Effector memory CD4-positive, alpha-beta T cell (primary cell): ENCODE results near the gene SPATA25.
"Not testable (repeated sequence)": the region's sequence is repeated elsewhere in the genome, so short reads cannot be mapped to it uniquely, and the experiment has no call there.

ENCODE experiments used
- DNase-seq, 3 donors: peaks; one replicate each; pipeline ENCODE4 v3.0.0-alpha.2; 2020
- H3K27ac ChIP-seq: 2 replicates; pipeline ENCODE4 v1.7.0; 2013; ENCODE audit warnings: mild to moderate bottlenecking, low read length, moderate library complexity; ENCODE audit not compliant: insufficient read depth, poor library complexity, severe bottlenecking
- H3K27me3 ChIP-seq: replicated peaks from 2 replicates; pipeline ENCODE4 v1.7.0; 2013; ENCODE audit warnings: mild to moderate bottlenecking, low read length; ENCODE audit not compliant: insufficient read depth, control insufficient read depth, poor library complexity, severe bottlenecking
- H3K36me3 ChIP-seq: 2 replicates; pipeline ENCODE4 v1.7.0; 2013; ENCODE audit warnings: mild to moderate bottlenecking, low read length, moderate library complexity; ENCODE audit not compliant: control insufficient read depth, insufficient read depth
- H3K4me1 ChIP-seq: 2 replicates; pipeline ENCODE4 v1.7.0; 2013; ENCODE audit warnings: low read length, mild to moderate bottlenecking; ENCODE audit not compliant: control insufficient read depth, insufficient read depth, poor library complexity, severe bottlenecking
- H3K4me3 ChIP-seq: 2 replicates; pipeline ENCODE4 v1.7.0; 2013; ENCODE audit warnings: low read length, low read depth, mild to moderate bottlenecking; ENCODE audit not compliant: insufficient read depth, poor library complexity, severe bottlenecking
- H3K9me3 ChIP-seq: 2 replicates; pipeline ENCODE4 v1.7.0; 2013; ENCODE audit warnings: mild to moderate bottlenecking, low read length, moderate library complexity; ENCODE audit not compliant: control insufficient read depth

The SPATA25 gene

DNA sequence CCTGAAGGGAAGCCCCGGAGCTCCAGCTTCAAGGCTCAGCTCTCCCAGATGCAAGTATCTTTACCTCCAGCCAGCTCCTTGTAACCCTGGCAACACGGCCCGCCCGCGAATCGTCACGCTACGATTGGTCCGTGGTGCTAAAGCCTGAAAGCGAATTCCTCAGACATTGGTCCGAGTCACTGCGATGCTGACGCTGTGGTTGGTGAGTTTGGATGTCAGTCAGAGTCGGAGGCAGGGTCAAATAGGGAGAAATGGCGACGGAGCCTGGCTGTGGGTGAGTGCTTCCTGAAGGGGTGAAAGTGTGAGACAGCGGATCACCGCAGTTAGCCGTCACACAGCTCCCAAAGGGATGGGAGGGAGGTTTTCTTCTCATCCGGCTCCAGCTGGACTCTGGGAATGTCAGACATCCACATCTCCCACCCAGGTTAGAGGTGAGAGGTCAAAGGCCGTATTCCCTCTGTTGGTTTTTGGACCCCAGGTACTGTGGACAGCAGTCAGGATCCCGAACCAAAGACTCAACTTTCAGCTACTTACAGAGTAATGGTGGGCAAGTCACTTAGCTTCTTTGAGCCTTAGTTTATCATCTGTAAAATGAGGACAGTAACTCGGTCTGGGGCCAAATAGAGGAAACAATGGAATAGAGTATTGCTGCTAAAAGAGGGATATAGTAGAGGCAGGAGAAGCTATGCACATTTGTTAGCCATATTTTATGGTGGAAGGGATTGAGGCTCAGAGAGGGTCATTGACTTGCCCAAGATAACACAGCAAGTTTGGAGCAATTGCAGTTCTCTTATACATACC, 6.2 kb downstream of the SPATA25 start, which contains the start of gene ZSWIM1:
Gene ZSWIM1, plus strand, starts transcription at position 240 of the 801 bp plus-strand sequence. CDS start 1,366 bp downstream, outside the sequence.
- Histone ChIP-seq H3K4me1 (peaks cover 21% of the 10 kb centered on the region), H3K4me3 (peak within 1 kb of the TSS; percentile 68)

DNA sequence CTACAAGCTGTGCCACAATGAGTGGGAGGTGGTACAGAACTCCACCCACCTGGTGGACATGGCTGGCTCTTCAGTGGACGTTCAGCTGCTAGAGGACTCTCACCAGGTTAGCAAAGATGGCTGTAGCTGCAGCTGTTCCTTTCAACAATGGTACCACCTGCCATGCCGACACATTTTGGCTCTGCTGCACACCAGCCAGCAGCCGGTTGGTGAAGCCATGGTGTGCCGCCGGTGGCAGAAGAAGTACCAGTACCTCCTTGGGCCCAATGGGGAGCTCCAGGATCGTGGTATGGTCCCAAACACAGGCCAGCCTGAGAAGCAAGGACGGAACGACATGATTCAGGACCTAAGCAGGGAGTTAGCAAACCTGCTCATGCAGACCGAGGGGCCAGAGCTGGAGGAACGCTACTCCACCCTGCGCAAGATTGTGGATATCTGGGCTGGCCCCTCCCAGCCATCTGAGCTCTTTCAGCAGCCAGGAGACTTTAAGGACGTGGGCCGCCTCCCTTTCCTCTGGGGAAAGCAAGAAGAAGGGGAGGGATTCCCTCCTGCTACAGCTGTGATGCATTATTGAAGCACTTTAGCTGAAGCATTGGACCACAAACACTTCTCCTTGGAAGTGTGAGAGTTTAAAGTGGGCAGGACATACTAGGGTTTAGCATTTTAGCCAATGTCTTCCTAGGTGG, 9.2 kb downstream of the SPATA25 start:
- Histone ChIP-seq H3K27ac (no peak overlapping the region), H3K4me3 (no peak overlapping the region), H3K4me1 (peaks cover 9% of the 10 kb centered on the region), H3K9me3 (no peaks in the 10 kb centered on the region), H3K36me3 (peaks cover 20% of the 10 kb centered on the region), H3K27me3 (no peaks in the 10 kb centered on the region)
- DNase-seq, result no peak

More for the DNA sequence above, 6.2 kb downstream of the SPATA25 start, which contains the start of gene ZSWIM1:
- DNase-seq, result peak; percentile 94 to 98 (median 97)
- Histone ChIP-seq H3K9me3 (no peaks in the 10 kb centered on the region), H3K36me3 (peaks cover 30% of the 10 kb centered on the region), H3K27ac (peak within 1 kb of the TSS; percentile 86), H3K27me3 (no peaks in the 10 kb centered on the region)

DNA sequence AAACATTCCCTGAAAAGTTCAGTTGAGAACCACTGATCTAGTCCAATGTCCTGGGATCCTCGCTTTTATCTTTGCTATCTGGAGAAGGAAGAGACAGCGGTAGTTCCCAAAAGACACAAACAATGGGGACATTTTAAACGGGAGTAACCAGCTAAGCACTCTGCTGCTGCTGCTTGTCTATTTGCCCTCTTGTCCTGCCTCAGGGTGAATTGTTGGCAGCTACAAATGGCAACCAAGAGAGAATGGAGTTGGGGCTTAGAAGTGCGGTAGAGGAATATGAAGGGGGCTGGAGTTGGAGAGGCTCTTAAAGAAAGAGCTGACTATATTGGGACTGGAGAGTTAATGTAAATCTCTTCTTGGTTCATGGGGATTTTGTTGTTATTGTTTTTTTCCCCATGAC, 12.8 kb downstream of the SPATA25 start:
- H3K9me3 ChIP-seq, result no peaks in the 10 kb centered on the region
- H3K27ac ChIP-seq, result no peak overlapping the region
- H3K4me1 ChIP-seq, result no peaks in the 10 kb centered on the region
- DNase-seq, result no peak
- H3K27me3 ChIP-seq, result no peaks in the 10 kb centered on the region
- H3K36me3 ChIP-seq, result peaks cover 13% of the 10 kb centered on the region
- no peak overlapping the region for H3K4me3 ChIP-seq

DNA sequence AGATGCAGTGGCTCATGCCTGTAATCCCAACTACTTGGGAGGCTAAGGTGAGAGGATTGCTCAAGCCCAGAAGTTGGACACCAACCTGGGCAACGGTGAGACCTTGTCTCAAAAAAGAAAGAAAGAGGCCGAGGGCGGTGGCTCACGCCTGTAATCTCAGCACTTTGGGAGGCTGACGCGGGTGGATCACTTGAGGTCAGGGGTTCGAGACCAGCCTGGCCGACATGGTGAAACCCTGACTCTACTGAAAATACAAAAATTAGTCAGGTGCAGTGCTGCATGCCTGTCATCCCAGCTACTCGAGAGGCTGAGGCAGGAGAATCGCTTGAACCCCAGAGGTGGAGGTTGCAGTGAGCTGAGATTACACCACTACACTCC, 13.3 kb downstream of the SPATA25 start:
- not testable (repeated sequence) for H3K4me3 ChIP-seq, DNase-seq, H3K27ac ChIP-seq

DNA sequence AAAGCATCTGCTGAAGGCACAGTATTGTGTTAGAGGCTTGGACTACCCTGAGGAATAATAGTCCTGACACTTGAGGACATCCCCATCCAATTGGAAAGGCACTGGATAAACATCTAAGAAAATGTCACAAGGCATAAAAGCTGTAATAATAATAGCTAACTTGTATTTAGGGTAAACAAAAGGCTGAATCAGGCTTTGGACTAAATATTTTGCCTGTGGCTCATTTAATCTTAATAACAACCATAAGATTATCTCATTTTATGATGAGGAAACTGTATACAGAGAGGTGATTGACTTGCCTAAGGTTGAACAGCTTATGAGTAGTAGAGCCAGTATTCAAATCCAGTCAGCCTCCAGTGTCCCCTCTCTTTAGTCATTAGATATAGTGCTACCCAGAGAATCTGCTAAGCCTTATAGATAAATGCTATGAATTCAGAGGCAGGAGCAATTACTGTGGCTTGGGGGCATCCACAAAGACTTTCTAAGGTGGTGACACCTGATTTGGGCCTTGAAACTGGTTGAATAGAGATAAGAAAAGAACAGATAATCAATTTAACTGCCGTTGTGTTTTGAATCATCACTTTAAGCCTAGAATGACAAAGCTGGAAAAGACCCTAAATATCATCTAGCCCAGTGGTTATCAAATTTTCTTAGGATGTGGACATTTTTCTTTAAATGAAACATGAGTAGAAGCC, 13.9 kb downstream of the SPATA25 start:
- Histone ChIP-seq H3K36me3 (peaks cover 13% of the 10 kb centered on the region), H3K27ac (no peak overlapping the region), H3K27me3 (no peaks in the 10 kb centered on the region)

More for the DNA sequence above, 13.3 kb downstream of the SPATA25 start:
- not testable (repeated sequence) for H3K4me1 ChIP-seq, H3K27me3 ChIP-seq, H3K9me3 ChIP-seq
- H3K36me3 ChIP-seq, result peaks cover 13% of the 10 kb centered on the region

DNA sequence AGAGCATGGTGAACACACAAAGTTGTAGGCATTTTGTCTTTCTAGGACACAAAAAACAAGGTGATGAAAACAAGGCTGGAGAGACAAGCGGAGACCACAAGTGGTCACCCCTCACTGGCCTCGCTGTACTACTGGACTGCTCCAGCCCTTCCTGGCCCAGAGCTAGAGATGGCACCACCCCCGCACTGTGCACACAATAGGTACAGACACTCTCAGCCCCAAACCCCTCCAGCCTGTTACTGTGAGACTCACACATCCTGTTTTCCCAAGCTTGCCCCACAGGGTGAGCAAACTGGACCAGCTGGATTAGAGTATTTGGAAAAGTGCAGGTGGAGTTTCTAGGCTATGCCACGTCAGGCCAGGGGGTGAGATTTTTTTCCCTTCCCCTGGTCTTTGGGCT, 14.8 kb downstream of the SPATA25 start:
- H3K9me3 ChIP-seq, result no peaks in the 10 kb centered on the region
- H3K4me3 ChIP-seq, result no peak overlapping the region
- DNase-seq, result no peak
- no peak overlapping the region for H3K27ac ChIP-seq
- no peaks in the 10 kb centered on the region for H3K27me3 ChIP-seq
- no peaks in the 10 kb centered on the region for H3K4me1 ChIP-seq
- peaks cover 7% of the 10 kb centered on the region for H3K36me3 ChIP-seq

More for the DNA sequence above, 13.9 kb downstream of the SPATA25 start:
- no peaks in the 10 kb centered on the region for H3K4me1 ChIP-seq
- H3K4me3 ChIP-seq, result no peak overlapping the region
- H3K9me3 ChIP-seq, result no peaks in the 10 kb centered on the region
- DNase-seq, result no peak

DNA sequence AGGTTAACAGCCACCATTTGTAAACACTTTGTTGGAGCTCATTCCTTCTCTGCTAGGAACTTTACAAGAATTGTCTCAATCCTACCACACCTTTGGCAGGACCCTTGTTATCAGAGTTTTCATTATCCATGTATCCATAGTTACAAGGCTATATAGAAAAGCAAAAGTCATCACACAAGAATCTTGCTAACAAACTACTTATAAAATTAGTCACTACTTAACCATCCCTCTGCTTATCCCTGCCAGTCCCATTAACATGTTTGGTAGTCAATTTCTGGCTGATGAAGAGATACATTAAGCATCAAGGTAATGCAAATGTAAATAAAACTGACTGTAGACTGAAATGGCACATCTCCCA, 19.6 kb downstream of the SPATA25 start:
- Histone ChIP-seq H3K9me3 (no peaks in the 10 kb centered on the region), H3K27me3 (no peaks in the 10 kb centered on the region), H3K4me3 (no peak overlapping the region), H3K27ac (no peak overlapping the region), H3K4me1 (no peaks in the 10 kb centered on the region), H3K36me3 (no peaks in the 10 kb centered on the region)
- no peak for DNase-seq

DNA sequence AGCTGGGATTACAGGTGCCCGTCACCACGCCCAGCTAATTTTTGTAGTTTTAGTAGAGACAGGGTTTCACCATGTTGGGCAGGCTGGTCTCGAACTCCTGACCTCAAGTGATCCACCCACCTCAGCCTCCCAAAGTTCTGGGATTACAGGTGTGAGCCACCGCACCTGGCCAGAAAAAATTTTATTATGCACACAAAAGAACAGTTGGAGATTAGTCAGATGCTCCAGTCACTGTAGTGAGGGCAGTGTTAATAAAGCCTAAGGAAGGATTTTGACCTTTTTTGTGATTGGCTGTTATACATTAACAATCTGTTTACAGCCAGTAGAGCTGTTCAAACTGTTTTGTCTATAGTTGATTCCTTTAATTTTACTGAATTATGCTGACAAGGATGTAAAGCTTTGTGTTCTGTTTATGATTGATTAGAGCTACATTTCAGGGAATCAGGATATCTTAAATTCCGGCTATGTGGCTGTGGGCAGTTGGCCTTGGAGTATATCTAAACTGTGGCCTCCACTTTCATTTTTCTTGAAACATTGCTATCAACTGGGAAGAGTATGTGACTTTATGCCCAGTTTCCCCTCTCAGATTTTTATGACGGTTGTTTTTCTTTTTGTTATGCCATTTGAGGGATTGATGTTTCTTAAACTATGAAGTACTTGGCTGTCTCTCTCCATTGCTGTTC, 20.1 kb downstream of the SPATA25 start:
- Histone ChIP-seq H3K4me1 (no peaks in the 10 kb centered on the region), H3K36me3 (no peaks in the 10 kb centered on the region), H3K27ac (no peak overlapping the region), H3K9me3 (no peaks in the 10 kb centered on the region), H3K4me3 (no peak overlapping the region), H3K27me3 (no peaks in the 10 kb centered on the region)
- no peak for DNase-seq

DNA sequence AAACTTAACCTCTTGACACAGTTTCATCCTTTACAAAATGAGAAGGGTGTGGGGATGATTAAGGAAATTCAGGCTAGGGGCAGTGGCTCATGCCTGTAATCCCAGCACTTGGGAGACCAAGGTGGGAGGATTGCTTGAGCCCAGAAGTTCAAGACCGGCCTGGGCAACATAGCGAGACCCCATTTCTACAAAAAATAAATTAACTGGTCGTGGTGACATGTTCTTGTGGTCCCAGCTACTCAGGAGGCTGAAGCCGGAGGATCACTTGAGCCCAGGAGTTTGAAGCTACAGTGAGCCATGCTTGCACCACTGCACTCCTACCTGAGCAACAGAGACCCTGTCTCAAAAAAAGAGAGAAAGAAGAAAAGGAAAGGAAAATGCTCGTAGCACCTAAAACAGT, 21.0 kb downstream of the SPATA25 start:
- Histone ChIP-seq H3K27me3 (no peaks in the 10 kb centered on the region), H3K4me3 (no peak overlapping the region), H3K36me3 (no peaks in the 10 kb centered on the region), H3K9me3 (no peaks in the 10 kb centered on the region), H3K4me1 (no peaks in the 10 kb centered on the region), H3K27ac (no peak overlapping the region)
- no peak for DNase-seq
